ENCODE data around the gene HAL. TPM values are rescaled to one million over a fixed set of nuclear protein-coding genes. Genes with fewer than 3 reads are reported as not detected.

HAL gene
- total RNA-seq, 1 experiment from 2014 or later = 0.82 TPM

DNA sequence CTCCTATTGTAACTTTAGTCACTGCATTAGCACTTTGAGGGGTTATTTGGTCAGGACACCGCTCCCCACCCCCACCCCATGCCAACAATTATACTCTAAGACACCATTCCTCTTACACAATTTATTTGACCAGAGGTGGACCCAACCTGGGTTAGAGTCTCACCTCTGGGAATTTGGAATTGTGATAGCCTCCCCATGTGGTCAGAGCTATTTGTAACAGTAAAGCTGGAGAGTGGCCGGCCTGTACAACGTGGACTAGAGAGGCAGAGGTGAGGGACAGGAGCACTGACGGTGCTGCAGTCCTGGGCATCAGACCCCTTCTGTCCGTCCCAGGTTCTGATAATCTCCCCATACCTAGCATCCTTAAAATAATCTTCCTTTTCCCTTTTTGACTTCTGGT lies 3.3 kb upstream of the HAL start:
- no peaks in the 10 kb centered on the region for H3K9me3 Mint-ChIP-seq (ENCODE audit: unreplicated experiment)
- H3K27me3 Mint-ChIP-seq (ENCODE audit: insufficient read depth, unreplicated experiment) = no peaks in the 10 kb centered on the region
- Histone ChIP-seq H3K4me1 (no peaks in the 10 kb centered on the region; the same call in 1 of the 2 replicates), H3K27me3 (replicated peaks; ENCODE audit: control insufficient read depth, insufficient read depth, low read length) (no peaks in the 10 kb centered on the region), H3K4me3 (ENCODE audit: low read depth, low read length) (no peak overlapping the region), H3K36me3 (ENCODE audit: control insufficient read depth, insufficient read depth, low read length) (no peaks in the 10 kb centered on the region), H3K9me3 (no peaks in the 10 kb centered on the region)
- DNase-seq = no peak
- BruUV-seq (replicated peaks) = no TSS peak
- ChIA-PET CTCF (interaction anchor here (1.6 to 2.3 kb wide), 3 partner anchors 34 to 81 kb away, joined by 4 to 24 read pairs (median 9); no protein-coding TSS in a partner anchor), POLR2A (interaction anchor here (0.6 kb wide), 1 partner anchor 61 kb away, joined by 3 read pairs; no protein-coding TSS in a partner anchor)
- peaks cover 20% of the 10 kb centered on the region for H3K4me1 Mint-ChIP-seq (ENCODE audit: low read depth, unreplicated experiment)
- intact Hi-C loops (cut with micrococcal nuclease; ENCODE audit: unreplicated experiment) = loop anchor here (1.0 to 10.0 kb wide), 3 partner anchors 40 to 415 kb away; no protein-coding TSS in a partner anchor
- peaks cover 5% of the 10 kb centered on the region for H3K36me3 Mint-ChIP-seq (ENCODE audit: insufficient read depth, unreplicated experiment)
- no peak overlapping the region for H3K4me3 Mint-ChIP-seq (ENCODE audit: unreplicated experiment)
- no peak overlapping the region for H3K27ac Mint-ChIP-seq (ENCODE audit: unreplicated experiment)
- TF ChIP-seq, protein P1, sequence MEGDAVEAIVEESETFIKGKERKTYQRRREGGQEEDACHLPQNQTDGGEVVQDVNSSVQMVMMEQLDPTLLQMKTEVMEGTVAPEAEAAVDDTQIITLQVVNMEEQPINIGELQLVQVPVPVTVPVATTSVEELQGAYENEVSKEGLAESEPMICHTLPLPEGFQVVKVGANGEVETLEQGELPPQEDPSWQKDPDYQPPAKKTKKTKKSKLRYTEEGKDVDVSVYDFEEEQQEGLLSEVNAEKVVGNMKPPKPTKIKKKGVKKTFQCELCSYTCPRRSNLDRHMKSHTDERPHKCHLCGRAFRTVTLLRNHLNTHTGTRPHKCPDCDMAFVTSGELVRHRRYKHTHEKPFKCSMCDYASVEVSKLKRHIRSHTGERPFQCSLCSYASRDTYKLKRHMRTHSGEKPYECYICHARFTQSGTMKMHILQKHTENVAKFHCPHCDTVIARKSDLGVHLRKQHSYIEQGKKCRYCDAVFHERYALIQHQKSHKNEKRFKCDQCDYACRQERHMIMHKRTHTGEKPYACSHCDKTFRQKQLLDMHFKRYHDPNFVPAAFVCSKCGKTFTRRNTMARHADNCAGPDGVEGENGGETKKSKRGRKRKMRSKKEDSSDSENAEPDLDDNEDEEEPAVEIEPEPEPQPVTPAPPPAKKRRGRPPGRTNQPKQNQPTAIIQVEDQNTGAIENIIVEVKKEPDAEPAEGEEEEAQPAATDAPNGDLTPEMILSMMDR (IDR thresholded peaks at IDR 0.05; ENCODE audit: insufficient read depth in 1 of 2, low read depth in 1 of 2, low read length in 1 of 2, severe bottlenecking in 1 of 2, unreplicated experiment in 1 of 2) = no peak

DNA sequence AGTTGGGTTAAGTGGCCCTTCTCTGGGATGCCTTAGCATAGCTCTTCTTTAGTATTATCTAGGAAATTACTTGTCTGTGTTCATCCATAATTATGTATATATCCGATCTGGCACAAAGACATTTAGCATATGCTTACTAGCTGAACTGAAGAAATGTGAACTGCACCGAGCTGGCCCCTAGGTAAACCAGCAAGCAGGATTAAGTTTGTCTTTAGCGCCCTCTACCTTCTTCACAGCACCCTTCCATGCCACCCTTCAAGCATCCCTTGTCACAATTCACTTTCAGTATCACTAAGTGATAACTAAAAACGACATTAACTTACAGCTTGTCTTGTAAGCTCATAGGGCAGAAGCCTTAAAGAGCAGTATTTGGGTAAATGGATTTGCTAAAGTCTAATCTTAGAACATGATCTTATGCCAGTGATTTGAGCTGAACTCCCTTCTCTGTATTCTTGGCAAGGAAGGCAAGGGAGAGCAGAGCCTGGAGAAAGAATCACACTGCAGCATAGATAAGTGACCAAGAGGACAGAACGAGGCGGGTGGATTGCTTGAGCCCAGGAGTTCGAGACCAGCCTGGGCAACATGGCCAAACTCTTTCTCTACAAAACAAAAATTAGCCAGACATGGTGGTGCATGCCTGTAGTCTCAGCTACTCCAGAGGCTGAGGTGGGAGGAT lies 2.6 kb upstream of the HAL start:
- Mint-ChIP-seq H3K27ac (ENCODE audit: unreplicated experiment) (no peak overlapping the region), H3K4me3 (ENCODE audit: unreplicated experiment) (no peak overlapping the region), H3K4me1 (ENCODE audit: low read depth, unreplicated experiment) (peaks cover 20% of the 10 kb centered on the region), H3K27me3 (ENCODE audit: insufficient read depth, unreplicated experiment) (no peaks in the 10 kb centered on the region), H3K9me3 (ENCODE audit: unreplicated experiment) (no peaks in the 10 kb centered on the region), H3K36me3 (ENCODE audit: insufficient read depth, unreplicated experiment) (peaks cover 5% of the 10 kb centered on the region)
- CTCF ChIA-PET = interaction anchor here (0.5 to 2.3 kb wide), 11 partner anchors 9 to 424 kb away, joined by 3 to 24 read pairs (median 4); partner anchors contain the start of gene CCDC38
- no peaks in the 10 kb centered on the region; the same call in 1 of the 2 replicates for H3K4me1 ChIP-seq
- no TSS peak for BruUV-seq (replicated peaks)
- intact Hi-C loops (cut with micrococcal nuclease; ENCODE audit: unreplicated experiment) = loop anchor here (1.0 to 10.0 kb wide), 4 partner anchors 39 to 414 kb away; no protein-coding TSS in a partner anchor
- peak; percentile 55 to 58 for DNase-seq
- H3K27me3 ChIP-seq (replicated peaks; ENCODE audit: control insufficient read depth, insufficient read depth, low read length) = no peaks in the 10 kb centered on the region
- H3K9me3 ChIP-seq = no peaks in the 10 kb centered on the region
- TF ChIP-seq, protein P1 (IDR thresholded peaks at IDR 0.05; ENCODE audit: insufficient read depth in 1 of 2, low read depth in 1 of 2, low read length in 1 of 2, severe bottlenecking in 1 of 2, unreplicated experiment in 1 of 2) = peak; percentile 64 to 67
- no peak overlapping the region for H3K4me3 ChIP-seq (ENCODE audit: low read depth, low read length)
- H3K36me3 ChIP-seq (ENCODE audit: control insufficient read depth, insufficient read depth, low read length) = no peaks in the 10 kb centered on the region
- POLR2A ChIA-PET = interaction anchor here (0.6 kb wide), 2 partner anchors 62 to 194 kb away, joined by 3 to 7 read pairs; no protein-coding TSS in a partner anchor

DNA sequence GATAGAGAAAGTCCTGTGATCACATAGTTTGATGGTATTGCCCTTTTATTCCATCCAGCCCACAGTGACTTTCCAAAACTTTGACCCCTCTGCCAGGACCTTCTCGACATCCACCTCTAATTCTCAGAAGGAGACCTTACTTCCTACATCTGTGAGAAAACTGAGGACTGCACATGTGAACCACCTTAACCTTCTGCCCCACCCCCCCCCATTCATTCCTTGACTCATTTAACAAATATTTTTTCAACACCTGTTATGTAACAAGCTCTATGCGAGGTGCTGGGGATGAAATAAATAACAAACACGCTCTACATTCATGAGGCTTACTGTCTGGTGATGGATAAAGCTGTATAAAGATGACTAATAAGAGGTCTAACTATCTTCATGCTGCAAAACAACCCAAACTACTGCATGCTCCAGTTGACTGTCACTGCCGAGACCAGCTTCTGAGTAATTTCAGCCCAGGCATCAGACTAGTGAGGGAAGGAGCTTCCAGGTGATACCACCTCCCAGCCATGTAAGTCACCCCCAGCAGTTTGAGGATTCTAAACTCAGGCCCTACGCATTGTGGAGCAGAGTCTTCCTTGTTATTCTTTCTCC lies 1.9 kb upstream of the HAL start:
- DNase-seq = no peak
- H3K9me3 ChIP-seq = no peaks in the 10 kb centered on the region
- Mint-ChIP-seq H3K36me3 (ENCODE audit: insufficient read depth, unreplicated experiment) (peaks cover 5% of the 10 kb centered on the region), H3K4me1 (ENCODE audit: low read depth, unreplicated experiment) (peaks cover 20% of the 10 kb centered on the region), H3K9me3 (ENCODE audit: unreplicated experiment) (no peaks in the 10 kb centered on the region), H3K4me3 (ENCODE audit: unreplicated experiment) (no peak overlapping the region), H3K27me3 (ENCODE audit: insufficient read depth, unreplicated experiment) (peaks cover 2% of the 10 kb centered on the region), H3K27ac (ENCODE audit: unreplicated experiment) (no peak overlapping the region)
- H3K27me3 ChIP-seq (replicated peaks; ENCODE audit: control insufficient read depth, insufficient read depth, low read length) = no peaks in the 10 kb centered on the region
- no peak overlapping the region for H3K4me3 ChIP-seq (ENCODE audit: low read depth, low read length)
- H3K36me3 ChIP-seq (ENCODE audit: control insufficient read depth, insufficient read depth, low read length) = no peaks in the 10 kb centered on the region
- ChIA-PET POLR2A (interaction anchor here (0.6 kb wide), 1 partner anchor 194 kb away, joined by 7 read pairs; no protein-coding TSS in a partner anchor), CTCF (interaction anchor here (0.6 to 2.3 kb wide), 10 partner anchors 8 to 1405 kb away, joined by 3 to 24 read pairs (median 5); partner anchors contain the start of gene CCDC38)
- no TSS peak for BruUV-seq (replicated peaks)
- TF ChIP-seq, protein P1 (IDR thresholded peaks at IDR 0.05; ENCODE audit: insufficient read depth in 1 of 2, low read depth in 1 of 2, low read length in 1 of 2, severe bottlenecking in 1 of 2, unreplicated experiment in 1 of 2) = no peak
- H3K4me1 ChIP-seq = no peaks in the 10 kb centered on the region; the same call in 1 of the 2 replicates
- intact Hi-C loops (cut with micrococcal nuclease; ENCODE audit: unreplicated experiment) = loop anchor here (1.0 to 10.0 kb wide), 3 partner anchors 80 to 413 kb away; no protein-coding TSS in a partner anchor

Measured in Caco-2 (cell line).